Measurements from ENCODE around the gene KCTD8.
"Not testable (repeated sequence)": the region's sequence is repeated elsewhere in the genome, so short reads cannot be mapped to it uniquely, and the experiment has no call there.

KCTD8 gene

DNA sequence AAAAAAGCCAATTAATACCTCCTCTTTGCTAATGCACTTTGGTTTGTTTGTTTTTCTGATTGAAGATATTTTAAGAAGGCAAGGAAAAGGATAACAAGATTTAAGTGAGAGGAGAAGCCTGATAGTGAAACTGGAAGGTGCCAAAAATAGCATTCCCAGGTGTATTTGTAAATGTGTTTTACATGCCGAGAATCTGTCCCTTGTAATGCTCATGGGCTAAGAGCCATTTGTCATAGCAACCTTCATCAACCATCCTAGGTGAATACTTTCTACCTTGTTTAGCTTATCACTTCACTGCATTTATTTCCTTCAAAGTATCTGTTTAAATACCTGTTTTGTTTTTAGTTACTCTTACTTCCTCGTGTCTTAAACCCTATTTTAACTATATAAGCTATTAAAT lies 127.8 kb downstream of the KCTD8 start:
- DNase-seq: no peak

DNA sequence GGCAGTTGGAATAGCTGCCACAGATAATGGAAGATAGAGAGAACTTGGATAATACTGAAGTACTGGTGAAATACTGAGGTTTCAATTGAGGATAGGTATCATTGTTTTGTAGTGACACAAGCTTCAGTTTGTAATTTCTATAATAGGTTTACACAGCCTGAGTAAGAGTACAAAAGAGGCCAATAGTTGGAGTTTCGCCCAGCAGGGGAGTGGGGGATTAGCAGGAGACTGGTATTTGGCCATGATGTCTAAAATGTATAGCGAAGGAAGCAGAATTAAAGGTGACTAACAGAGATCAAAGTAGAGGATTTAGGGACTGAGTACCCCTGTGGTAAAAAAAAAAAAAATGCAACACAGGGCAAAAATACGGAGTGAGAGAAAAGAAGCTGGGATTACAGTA lies 129.5 kb downstream of the KCTD8 start:
- no peak for DNase-seq

DNA sequence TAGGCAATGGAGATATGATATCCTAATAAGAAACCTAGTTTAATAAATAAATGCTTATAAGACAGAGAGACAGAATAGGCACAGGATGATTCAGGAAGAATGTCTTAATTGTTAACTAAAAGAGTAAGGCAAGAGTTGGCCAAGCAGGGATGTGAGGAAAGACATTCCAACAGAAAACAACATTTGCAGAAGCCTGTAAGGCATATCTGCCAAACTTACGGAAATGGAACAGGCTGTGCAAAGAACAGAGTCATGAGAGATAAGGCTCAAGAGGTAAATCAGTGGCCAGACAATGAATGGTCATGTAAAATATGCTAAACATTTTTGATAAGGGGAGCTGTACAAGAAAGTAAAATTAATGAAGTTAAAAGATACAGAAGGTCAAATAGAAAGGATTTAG lies 134.9 kb downstream of the KCTD8 start:
- no peak for DNase-seq

DNA sequence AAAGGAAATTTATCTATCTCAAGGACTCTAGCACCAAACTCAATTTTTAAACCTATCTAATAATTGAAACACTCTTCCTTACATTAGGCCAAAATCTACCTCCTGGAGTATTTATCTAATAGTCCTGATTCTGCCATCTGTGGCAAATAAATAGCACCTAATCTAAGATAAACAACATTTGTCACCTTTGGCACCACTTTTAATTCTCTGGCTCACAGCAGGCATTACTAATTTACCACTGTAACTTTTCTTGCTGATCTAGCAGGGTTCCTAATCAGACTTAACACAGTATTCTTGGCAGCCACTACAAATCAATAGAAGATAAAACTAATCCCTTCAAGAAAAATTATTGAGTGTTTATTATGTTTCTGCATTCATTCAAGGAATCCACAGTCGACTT lies 161.1 kb downstream of the KCTD8 start:
- no peak for DNase-seq

DNA sequence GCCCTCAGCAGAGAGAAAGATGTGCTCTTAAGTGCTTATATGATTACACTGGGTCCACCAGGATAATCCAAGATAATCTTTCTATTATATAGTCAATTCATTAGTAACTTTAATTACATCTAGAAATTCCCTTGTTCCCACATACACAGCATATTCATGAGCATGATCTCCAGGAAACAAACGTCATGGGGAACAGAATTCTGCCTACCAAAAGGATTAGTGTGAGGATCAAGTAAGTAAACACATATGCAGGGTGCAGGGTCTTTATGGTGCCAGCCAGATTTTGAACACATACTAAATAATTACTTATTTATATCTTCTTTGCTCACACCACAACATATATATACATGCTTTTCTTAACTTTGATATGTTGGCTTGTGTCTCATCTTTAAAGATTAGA lies 169.1 kb downstream of the KCTD8 start:
- no peak for DNase-seq

DNA sequence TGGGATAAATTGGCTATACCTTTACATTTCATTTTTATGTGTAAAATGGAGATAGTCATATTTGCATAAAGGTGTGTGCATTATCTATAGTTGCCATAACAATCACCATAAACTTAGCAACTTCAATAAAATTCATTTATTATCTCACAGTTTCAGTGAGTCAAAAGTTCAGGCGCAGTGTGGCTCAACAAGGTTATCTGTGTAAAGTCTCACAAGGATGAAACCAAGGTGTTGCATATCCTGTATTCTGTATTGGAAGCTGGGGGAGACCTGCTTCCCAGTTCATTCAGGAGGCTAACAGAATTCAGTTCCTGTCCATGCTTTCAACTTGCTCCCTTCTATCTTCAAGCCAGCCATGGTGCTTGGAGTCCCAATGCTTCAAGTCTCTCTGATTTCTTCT lies 169.5 kb downstream of the KCTD8 start:
- no peak for DNase-seq

DNA sequence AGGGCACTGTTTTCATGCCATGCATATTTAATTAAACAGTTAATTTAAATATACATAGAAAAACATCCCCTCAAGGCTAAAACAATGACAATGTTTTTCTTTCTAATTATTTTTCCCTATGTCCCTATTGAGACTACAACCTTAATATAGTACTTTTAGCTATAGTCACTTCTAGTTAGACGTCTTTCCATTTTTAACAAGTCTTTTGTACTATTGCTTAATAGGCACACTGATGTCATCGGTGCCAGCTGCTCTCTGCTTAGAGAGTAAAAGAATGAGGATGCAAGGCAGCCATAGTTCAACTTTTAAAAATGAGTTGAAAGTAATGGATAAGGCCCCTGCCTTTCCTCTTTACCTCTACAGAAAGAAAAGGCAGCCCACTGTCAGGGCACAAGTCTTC lies 191.1 kb downstream of the KCTD8 start:
- no peak for DNase-seq

DNA sequence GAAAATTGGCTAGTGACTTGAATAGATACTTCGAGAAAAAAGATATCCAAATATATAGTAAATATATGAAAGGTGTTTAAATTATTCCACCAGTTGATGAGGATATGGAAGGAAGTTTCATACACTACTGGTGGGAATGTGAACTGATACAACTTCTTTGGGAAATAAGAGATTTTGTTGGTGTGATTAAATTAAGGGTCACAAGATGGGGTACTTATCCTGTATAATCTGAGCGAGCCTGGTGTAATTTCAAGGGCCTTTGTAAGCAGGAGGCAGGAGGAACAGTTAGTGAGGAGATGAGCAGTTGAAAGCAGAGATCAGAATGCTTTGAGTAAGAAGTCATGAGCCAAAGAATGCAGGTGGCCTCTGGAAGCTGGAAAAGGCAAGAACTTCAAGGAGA lies 192.2 kb downstream of the KCTD8 start:
- no peak for DNase-seq

DNA sequence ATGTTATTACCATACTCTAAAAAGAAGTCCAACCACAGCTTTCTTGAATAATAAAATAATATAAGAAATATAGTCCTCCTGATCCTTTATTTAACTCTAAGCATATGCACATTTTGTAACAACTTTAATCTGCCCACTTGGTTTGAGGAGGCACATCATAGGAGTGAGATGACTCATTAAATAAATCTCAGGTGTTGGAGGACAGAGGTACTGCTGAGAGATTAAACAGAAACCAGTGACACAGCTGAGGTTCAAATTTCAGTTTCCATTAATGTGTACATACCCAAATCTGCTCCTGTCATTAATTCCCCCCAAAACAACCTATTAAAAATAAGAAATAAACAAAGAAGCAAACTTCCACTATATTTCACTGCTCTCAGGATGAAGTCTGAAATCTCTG lies 211.0 kb downstream of the KCTD8 start:
- DNase-seq: no peak

DNA sequence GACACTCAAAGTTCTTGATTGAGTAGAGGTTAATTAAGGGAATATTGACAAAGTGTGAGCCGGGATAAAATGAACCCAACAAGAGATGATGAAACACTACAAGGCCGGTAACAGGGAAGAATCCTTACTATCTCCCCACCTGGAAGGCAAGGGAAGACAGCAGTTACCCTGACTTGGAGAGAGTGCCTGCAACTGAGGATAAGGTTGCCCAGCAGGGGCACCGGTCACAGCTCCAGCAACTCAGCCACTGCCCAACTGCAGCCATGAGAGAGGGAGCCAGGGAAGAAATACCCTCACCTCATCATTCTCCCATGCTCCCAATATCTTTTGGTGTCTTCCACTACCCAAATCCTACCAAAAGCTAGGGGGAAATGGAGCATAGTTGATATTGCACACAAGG lies 212.7 kb downstream of the KCTD8 start:
- no peak for DNase-seq

DNA sequence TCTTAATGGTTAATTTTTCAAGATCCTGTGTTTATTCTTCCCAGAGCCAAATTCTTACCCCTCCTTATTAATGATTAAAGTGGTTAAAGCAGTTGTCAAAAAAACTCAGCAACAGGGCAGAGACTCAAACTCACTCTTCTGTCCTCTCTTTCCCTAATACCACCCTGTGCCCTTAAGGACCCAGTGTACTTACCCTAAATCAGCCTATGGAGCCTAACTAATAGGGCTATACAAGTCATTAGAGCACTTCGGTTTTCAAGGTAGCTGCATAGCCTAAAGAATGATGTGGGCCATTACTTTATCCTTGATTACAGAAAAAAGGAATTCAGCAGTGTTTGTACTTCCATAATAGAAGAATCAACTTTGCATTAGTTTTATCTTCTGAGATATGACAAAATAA lies 216.3 kb downstream of the KCTD8 start:
- DNase-seq: no peak

DNA sequence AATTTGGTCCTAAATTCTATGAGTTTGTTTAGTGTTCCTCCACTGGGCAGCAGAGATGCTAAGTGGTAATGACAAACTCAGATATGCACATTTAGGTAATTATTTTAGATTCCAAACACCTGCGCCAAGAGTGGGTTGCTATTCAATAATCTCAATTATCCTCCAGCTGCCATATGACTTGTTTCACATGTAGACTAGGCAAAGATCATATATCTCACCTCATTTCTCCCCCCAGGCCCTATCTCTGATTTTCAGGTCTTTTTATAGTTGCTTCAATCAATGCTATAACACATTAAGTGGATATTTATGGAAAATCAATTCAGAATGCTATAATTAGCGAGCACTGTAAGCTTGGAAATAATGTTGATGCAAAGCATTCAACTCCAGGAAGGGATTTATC lies 217.6 kb downstream of the KCTD8 start:
- DNase-seq: no peak

DNA sequence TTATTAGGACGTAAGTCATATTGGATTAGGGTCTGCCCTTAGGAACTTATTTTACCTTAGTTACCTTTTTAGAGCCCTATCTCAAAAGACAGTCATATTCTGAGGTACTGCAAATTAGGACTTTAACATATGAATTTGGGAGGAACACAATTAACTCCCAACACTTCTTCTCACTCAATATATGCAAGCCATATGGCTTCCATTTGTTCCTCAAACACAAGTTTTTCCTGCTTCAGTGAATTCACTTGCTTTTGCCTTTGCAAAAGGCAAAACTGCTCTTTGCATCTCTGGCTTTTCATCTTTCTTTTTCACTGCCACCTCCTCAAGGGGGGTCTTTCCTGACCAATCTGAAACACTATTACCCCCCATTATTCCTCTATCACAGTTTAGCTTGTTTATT lies 220.3 kb downstream of the KCTD8 start:
- DNase-seq: no peak

DNA sequence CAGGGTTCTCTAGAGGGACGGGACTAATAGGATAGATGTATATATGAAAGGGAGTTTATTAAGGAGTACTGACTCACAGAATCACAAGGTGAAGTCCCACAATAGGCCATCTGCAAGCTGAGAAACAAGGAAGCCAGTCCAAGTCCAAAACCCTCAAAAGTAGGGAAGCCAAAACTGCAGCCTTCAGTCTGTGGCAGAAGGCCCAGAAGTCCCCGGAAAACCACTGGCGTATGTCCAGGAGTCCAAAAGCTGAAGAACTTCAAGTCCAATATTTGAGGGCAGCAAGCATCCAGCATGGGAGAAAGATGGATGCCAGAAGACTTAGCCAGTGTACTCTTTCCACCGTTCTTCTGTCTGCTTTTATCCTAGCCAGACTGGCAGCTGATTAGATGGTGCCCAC lies 227.2 kb downstream of the KCTD8 start:
- DNase-seq: no peak

DNA sequence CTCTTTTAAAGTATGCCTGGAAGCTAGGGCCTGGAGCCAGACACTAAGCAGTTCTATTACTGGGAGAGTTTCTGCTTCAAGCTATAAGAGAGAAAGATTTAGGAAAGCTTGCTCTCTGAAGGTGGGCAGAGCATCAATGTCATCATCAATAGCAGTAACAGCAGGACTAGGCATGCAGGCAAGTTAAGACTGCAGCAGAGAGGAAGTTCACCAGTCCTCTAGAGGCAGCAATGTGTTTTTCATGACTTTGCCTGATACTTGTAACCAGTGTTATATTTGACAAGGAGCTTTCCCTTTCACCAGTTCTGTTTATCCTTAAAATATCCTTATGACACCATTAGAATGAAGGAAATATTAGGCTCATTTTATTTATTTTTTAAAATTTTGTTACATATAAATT lies 237.9 kb downstream of the KCTD8 start:
- DNase-seq: no peak

DNA sequence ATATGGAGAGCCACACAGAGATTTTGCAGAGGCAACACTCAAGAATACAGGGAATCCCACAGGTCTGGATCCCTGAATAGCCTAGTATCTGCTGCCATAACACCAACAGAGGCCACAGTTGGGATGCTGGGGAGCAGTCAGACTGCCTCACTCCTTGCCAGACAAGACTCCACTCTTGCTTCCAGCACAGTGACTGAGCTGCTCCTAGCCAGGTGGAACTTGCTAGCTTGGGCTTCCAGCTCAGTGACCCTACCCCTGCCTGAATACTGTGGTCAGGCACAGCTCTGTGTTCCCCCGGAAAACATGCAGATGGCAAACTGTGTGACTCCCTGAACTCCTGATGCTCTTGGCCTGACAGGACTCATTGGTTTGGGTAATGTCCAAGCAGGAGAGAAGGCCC lies 251.8 kb downstream of the KCTD8 start:
- DNase-seq: no peak

DNA sequence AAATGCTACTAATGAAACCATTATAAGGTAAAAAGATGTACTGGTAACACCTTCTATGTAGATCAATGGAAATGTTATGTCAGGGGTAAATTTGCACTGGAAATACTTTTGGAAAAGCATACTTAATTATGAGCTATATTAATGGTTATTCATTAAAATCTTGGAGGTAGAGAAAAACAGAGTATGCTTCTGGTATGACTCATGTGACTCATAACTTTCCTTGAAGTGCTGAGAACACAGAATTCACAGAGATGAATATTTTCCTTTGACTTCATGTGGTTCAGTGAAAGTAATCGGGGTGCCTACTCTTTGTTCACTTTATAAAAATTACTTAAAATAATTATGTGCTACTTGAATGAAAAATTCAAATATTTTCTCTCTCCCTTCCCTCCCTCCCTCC lies 254.2 kb downstream of the KCTD8 start:
- DNase-seq: no peak

DNA sequence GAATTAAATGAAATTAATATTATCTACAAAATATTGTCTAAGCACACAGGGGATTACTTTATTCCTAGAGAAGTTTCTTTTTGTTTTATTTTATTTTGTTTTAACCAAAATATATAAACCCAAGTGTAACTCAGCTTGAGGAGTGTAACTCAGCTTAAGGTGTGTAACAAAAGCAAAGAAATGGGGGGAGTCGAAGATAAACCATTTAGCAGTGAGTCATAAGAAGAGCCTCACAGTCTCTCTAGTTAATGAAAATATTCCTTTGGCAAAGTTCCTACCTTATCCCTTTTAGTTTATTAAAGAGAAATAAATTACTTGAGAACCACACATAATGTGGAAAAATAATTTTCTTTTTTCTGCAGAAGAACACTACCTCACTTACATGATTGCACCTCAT lies 261.8 kb downstream of the KCTD8 start:
- no peak for DNase-seq

DNA sequence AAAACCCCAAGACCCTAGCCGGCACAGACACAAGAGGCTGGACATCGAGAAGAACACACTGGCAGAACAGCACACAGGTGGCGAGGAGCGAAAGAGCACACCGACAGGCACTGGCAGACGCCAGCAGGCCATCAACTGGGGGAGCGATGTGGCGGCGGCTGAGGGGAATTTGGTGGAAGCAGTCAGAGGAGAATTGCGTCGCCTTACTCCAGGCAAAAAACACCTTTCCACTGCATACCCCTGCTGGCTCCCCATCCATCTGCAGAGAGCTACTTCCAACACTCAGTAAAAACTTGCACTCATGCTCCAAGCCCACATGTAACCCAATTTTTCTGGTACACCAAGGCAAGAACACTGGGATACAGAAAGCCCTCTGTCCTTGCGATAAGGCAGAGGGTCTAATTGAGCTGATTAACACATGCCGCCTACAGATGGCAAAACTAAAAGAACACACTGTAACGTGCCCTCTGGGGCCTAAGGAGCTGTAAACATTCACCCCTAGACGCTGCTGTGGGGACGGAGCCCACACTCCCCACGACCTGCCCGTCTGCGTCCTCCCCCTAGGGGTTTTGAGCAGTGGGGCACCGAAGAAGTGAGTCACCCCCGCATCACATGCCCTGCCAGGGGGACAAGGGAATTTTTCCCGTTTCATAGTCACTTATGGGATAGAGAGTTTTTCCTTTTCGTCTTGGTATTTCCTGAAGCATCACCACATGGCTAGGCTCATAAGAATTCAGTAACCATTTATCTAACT lies 262.3 kb downstream of the KCTD8 start:
- DNase-seq: no peak

DNA sequence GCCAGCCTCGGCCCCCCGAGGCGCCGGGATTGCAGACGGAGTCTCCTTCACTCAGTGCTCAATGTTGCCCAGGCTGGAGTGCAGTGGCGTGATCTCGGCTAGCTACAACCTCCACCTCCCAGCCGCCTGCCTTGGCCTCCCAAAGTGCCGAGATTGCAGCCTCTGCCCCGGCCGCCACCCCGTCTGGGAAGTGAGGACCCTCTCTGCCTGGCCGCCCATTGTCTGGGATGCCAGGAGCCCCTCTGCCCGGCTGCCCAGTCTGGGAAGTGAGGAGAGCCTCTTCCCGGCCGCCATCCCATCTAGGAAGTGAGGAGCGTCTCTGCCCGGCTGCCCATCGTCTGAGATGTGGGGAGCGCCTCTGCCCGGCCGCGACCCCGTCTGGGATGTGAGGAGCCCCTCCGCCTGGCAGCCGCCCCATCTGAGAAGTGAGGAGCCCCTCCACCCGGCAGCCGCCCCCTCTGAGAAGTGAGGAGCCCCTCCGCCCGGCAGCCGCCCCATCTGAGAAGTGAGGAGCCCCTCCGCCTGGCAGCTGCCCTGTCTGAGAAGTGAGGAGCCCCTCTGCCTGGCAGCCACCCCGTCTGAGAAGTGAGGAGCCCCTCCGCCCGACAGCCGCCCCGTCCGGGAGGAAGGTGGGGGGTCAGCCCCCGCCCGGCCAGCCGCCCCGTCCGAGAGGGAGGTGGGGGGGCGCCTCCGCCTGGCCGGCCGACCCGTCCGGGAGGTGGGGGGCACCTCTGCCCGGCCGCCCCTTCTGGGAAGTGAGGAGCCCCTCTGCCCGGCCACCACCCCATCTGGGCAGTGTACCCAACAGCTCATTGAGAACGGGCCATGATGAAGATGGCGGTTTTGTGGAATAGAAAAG lies 266.9 kb downstream of the KCTD8 start:
- not testable (repeated sequence) for DNase-seq

DNA sequence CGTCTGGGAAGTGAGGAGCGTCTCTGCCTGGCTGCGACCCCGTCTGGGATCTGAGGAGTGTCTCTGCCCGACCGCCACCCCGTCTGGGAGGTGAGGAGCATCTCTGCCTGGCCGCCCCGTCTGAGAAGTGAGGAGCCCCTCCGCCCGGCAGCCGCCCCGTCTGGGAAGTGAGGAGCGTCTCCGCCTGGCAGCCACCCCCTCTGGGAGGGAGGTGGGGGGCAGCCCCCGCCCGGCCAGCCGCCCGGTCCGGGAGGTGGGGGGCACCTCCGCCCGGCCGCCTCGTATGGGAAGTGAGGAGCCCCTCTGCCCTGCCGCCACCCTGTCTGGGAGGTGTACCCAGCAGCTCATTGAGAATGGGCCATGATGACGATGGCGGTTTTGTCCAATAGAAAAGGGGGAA lies 280.8 kb downstream of the KCTD8 start:
- not testable (repeated sequence) for DNase-seq

DNA sequence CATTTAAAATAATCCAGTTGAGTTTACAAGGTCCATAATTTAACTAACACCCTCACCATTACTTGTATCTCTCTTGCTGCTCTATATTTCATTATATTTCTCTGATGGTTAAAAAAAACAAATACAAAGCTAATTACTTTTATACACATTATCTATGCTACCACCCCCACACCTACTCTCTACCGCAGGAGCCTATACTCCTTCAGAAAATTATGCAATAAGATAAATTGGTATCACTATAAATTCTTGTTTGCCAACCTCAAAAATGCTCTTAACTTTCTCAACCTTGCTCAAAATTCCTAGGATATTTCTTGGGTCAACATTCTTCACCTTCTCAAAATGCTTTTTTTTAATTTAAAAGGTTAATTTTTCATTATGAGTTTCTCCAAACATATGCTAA lies 282.7 kb downstream of the KCTD8 start:
- DNase-seq: no peak

DNA sequence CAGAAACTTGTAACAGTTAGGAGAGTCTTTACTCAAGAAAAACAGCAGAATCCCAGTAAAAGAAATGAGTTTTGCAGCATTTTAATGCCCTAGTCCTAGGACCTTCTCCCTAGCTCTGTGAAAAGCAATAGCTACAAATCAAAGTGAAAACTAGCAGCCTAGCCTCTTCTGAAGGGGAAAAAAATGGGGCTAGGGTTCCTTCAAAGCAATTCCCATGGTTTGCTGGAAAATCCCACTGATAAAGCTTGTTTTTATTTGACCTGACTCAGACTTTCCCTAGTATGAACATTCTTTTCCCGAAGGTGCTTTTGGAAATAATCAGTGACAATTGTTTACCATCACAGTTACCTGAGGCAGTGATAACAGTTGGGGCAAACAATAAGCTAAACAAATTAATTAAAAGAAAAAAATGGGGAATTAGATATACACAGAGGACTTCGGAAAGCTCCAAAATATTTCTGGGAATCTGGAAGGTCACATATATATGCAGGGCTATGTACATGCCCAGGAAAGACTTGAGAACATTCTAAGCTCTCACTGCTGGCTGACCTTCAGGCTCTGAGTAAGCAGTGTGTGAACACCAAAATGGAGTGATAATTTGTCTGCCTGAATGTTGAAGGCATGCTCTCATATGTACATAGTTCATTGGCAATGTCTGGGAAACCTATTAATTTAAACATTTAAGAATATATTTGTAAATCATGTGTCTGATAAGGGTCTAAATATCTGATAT lies 285.9 kb downstream of the KCTD8 start:
- no peak for DNase-seq

DNA sequence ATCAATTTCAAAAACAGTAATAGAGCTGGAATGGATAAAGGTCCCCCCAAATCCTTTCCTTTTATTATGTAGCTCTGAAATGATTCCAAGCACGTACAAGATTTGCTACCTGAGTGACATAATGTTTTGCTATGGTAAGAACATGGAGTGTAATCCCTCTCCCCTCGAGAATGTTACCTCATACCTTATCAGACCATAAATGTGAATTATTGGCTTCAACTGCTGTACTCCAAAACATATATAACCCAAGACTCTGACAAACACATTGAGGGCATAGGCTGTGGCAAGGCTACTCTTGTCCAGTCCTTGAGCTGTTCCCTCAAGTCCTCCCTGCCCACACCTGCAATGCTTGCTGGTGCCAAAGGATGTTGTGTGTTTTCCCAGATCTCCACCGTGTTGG lies 286.9 kb downstream of the KCTD8 start:
- no peak for DNase-seq
